GM12878 (cell line): ENCODE results near the gene GPSM1. TPM values are rescaled to one million over a fixed set of nuclear protein-coding genes. Genes with fewer than 3 reads are reported as not detected.

Source experiments
- ATAC-seq: fragments of 200-7000 bp; cut with Tn5 transposase; 3 replicates; pipeline ENCODE4 v1.9.1; 2020; ENCODE audit warnings: mild to moderate bottlenecking, moderate library complexity
- BruUV-seq: library from RNA; stranded (reverse); fragments of 400-500 nt; replicated peaks from 2 replicates; lab custom pipeline; 2021; lab: Mats Ljungman, UMichigan
- CTCF ChIA-PET: fragments of 300-600 bp; sonication (Branson Sonifier 250); formaldehyde crosslinking; extraction: SDS; loops from one replicate; lab custom pipeline; 2021; ENCODE audit warnings: inconsistent platforms; lab: Yijun Ruan, JAX
- POLR2A ChIA-PET: fragments of 350-600 bp; formaldehyde crosslinking; extraction: SDS; loops from one replicate; lab custom pipeline; 2021; ENCODE audit warnings: inconsistent platforms; lab: Charles Lee
- RAD21 ChIA-PET: fragments of 300-600 bp; sonication (Branson Sonifier 250); formaldehyde crosslinking; loops from one replicate; lab custom pipeline; 2023; ENCODE audit warnings: antibody characterized with exemption; ENCODE audit not compliant: unreplicated experiment; lab: Charles Lee
- SMC1A ChIA-PET: fragments of 300-600 bp; sonication (Branson Sonifier 250); formaldehyde crosslinking; loops from one replicate; lab custom pipeline; 2023; ENCODE audit not compliant: unreplicated experiment, uncharacterized antibody; lab: Charles Lee
- DNase-seq: peaks from one replicate; pipeline ENCODE4 v3.0.0-alpha.2; 2011; ENCODE audit warnings: low read depth, low spot score
- FAIRE-seq: peaks from 3 replicates; lab custom pipeline; 2011; peaks lifted over from hg19 to GRCh38; lab: Jason Lieb, UNC
- H2AFZ ChIP-seq: 2 replicates; pipeline ENCODE4 v1.6.0; 2011; ENCODE audit warnings: low read depth, low read length, control low read depth; ENCODE audit not compliant: control insufficient read depth
- H3K27ac ChIP-seq: 2 replicates; pipeline ENCODE4 v1.5.1; 2011; ENCODE audit warnings: control low read depth; ENCODE audit not compliant: control insufficient read depth, insufficient read depth
- H3K27me3 ChIP-seq, 2 experiments: replicated peaks in 1 of 2; 2 replicates each; pipeline versions ENCODE4 v1.6.0 to v1.6.1; 2011; ENCODE audit warnings: low read length in 1 of 2; ENCODE audit not compliant: control insufficient read depth in 2 of 2, insufficient read depth in 2 of 2
- H3K36me3 ChIP-seq, 2 experiments: 2 replicates each; pipeline ENCODE4 v1.5.1; 2011; ENCODE audit warnings: low read length in 1 of 2; ENCODE audit not compliant: control insufficient read depth in 2 of 2, insufficient read depth in 2 of 2
- H3K4me1 ChIP-seq: 2 replicates; pipeline ENCODE4 v1.6.1; 2011; ENCODE audit warnings: mild to moderate bottlenecking, low read length, moderate library complexity, mixed read lengths; ENCODE audit not compliant: control insufficient read depth, insufficient read depth
- H3K4me2 ChIP-seq: 2 replicates; pipeline ENCODE4 v1.6.0; 2011; ENCODE audit warnings: control low read depth; ENCODE audit not compliant: control insufficient read depth, insufficient read depth
- H3K4me3 ChIP-seq: fragments of 200-600 bp; sonication (generic); 2 replicates; pipeline ENCODE4 v1.5.1; 2016
- H3K79me2 ChIP-seq: 2 replicates; pipeline ENCODE4 v1.6.0; 2011; ENCODE audit warnings: low read length; ENCODE audit not compliant: control insufficient read depth, insufficient read depth
- H3K9ac ChIP-seq: 2 replicates; pipeline ENCODE4 v1.8.0; 2011; ENCODE audit warnings: low read length, control low read depth, mixed read lengths; ENCODE audit not compliant: control insufficient read depth, insufficient read depth
- H3K9me3 ChIP-seq: replicated peaks from 3 replicates; pipeline ENCODE4 v1.5.1; 2011; ENCODE audit warnings: mild to moderate bottlenecking, low read length; ENCODE audit not compliant: control insufficient read depth, insufficient read depth
- H4K20me1 ChIP-seq: 2 replicates; pipeline ENCODE4 v1.6.0; 2011; ENCODE audit not compliant: control insufficient read depth, insufficient read depth
- ATF3 ChIP-seq: IDR thresholded peaks from 2 replicates; pipeline ENCODE4 v1.6.1; 2011; ENCODE audit warnings: low read depth, mild to moderate bottlenecking, low read length, moderate library complexity, borderline replicate concordance; ENCODE audit errors: extremely low read depth
- CBX3 ChIP-seq: fragments of 200-600 bp; sonication (generic); IDR thresholded peaks from 2 replicates; pipeline ENCODE4 v1.6.1; 2016; ENCODE audit warnings: low read depth, borderline replicate concordance
- EZH2 ChIP-seq: IDR thresholded peaks from 2 replicates; pipeline ENCODE4 v1.6.1; 2012; ENCODE audit warnings: low read depth, mild to moderate bottlenecking, control low read depth, inconsistent platforms, low read length, borderline replicate concordance; ENCODE audit not compliant: control insufficient read depth
- NFYB ChIP-seq: IDR thresholded peaks from 2 replicates; pipeline ENCODE4 v1.6.1; 2011; ENCODE audit warnings: low read depth, mild to moderate bottlenecking, low read length, improper control_type of control experiment, moderate library complexity; ENCODE audit not compliant: insufficient read depth
- POU2F2 ChIP-seq: IDR thresholded peaks from 3 replicates; pipeline ENCODE4 v1.6.1; 2011; ENCODE audit warnings: low read depth, mild to moderate bottlenecking, low read length, borderline replicate concordance
- PRDM15 ChIP-seq: fragments of 450-650 bp; formaldehyde crosslinking; IDR thresholded peaks from 2 replicates; pipeline ENCODE4 v1.4.0; 2020; ENCODE audit warnings: mild to moderate bottlenecking, moderate library complexity
- STAT1 ChIP-seq: fragments of 450-650 bp; conservative IDR thresholded peaks from 2 replicates; pipeline ENCODE4 v1.6.1; 2014; ENCODE audit warnings: antibody characterized with exemption, mild to moderate bottlenecking
- ZZZ3 ChIP-seq: IDR thresholded peaks from 2 replicates; pipeline ENCODE4 v1.6.1; 2011; ENCODE audit warnings: low read depth; ENCODE audit not compliant: control insufficient read depth, insufficient read length
- WGBS: methylation state at CpG from one replicate; pipeline ENCODE4 v1.1.6; 2016; ENCODE audit warnings: low lambda C conversion rate; ENCODE audit not compliant: insufficient replicate concordance, insufficient coverage; ENCODE audit errors: missing lambda C conversion rate; 5-methylcytosine and 5-hydroxymethylcytosine counted together
- in situ Hi-C: fragments of 300-500 bp; cut with MboI; formaldehyde crosslinking; loops from 9 replicates; pipeline ENCODE4 v1.14.3; 2018; ENCODE audit warnings: mixed read lengths
- intact Hi-C: fragments of 100-400 bp; cut with micrococcal nuclease; formaldehyde crosslinking; loops from one replicate; pipeline ENCODE4 v1.14.2; 2022; ENCODE audit not compliant: unreplicated experiment
- polyA plus RNA-seq, 11 experiments: library from polyadenylated mRNA; depleted of rRNA in 4 of 11; unstranded in 6 of 11; stranded (reverse) in 5 of 11; fragments of >200 nt; fragmentation: Nextera tagmentation in 4 of 11; fragmentation: Illumina TruSeq in 1 of 11; extraction: Ambion mirVana in 4 of 11; extraction: Trizol in 1 of 11; gene quantifications; 1 replicate in 1 of 11; 2 replicates in 10 of 11; pipeline versions ENCODE4 v1.2.1 to v1.2.3, GENCODE V29; 2011 to 2016; ENCODE audit warnings: inconsistent platforms in 2 of 11, missing spikeins in 2 of 11, low read depth in 1 of 11
- total RNA-seq, 4 experiments: library from RNA; depleted of rRNA in 3 of 4; stranded (reverse); fragments of >200 nt in 3 of 4; fragmentation: Illumina TruSeq in 1 of 4; extraction: Trizol in 1 of 4; gene quantifications; 2 replicates each; pipeline versions ENCODE4 v1.2.1 to v1.2.3, GENCODE V29; 2013 to 2021

The GPSM1 gene
- total and polyA plus RNA-seq, 10 of the 15 experiments (the other 5 are each of a cell fraction or from before 2014, with no cell fraction given), result 0.04 to 0.10 (median 0.10) TPM; not detected in 7

GRCh38 chr9:136325358-136325757 is 2.0 kb upstream of the GPSM1 start (continued):
- TF ChIP-seq PRDM15 (no peak), NFYB (no peak), ZZZ3 (no peak)
- TF ChIP-seq, all 136 proteins: peak for 0

GRCh38 chr9:136326061-136326760 is 1.1 kb upstream of the GPSM1 start:
- RAD21 ChIA-PET, result no interaction called here
- TF ChIP-seq ATF3, result no peak
- TF ChIP-seq CBX3, result no peak
- no peak for TF ChIP-seq POU2F2
- TF ChIP-seq STAT1, result no peak
- TF ChIP-seq EZH2, result no peak
- SMC1A ChIA-PET, result no interaction called here
- no peak overlapping the region for H3K4me2 ChIP-seq
- no peak for FAIRE-seq
- no peak for DNase-seq
- 25% methylated on average over 28 of the region's 28 CpGs for WGBS
- H3K79me2 ChIP-seq, result no peaks in the 10 kb centered on the region
- CTCF ChIA-PET, result no interaction called here
- peaks cover 2% of the 10 kb centered on the region; the same call in 1 of the 3 replicates for H3K9me3 ChIP-seq
- POLR2A ChIA-PET, result no interaction called here
- no peak overlapping the region for H3K4me3 ChIP-seq
- no peak overlapping the region for H2AFZ ChIP-seq
- no peaks in the 10 kb centered on the region for H3K4me1 ChIP-seq
- no TSS peak for BruUV-seq
- in situ Hi-C loops (no loop called here), intact Hi-C loops (no loop called here)
- H4K20me1 ChIP-seq, result no peaks in the 10 kb centered on the region
- H3K27ac ChIP-seq, result no peak overlapping the region
- no peak for ATAC-seq
- H3K36me3 ChIP-seq, result no peaks in the 10 kb centered on the region
- H3K27me3 ChIP-seq, result peaks cover 9 to 11% of the 10 kb centered on the region in 2 experiments; a peak in 3 of 4 replicates
- H3K9ac ChIP-seq, result no peak overlapping the region
